H1 (cell line): ENCODE results near the gene LHFPL6. TPM values are rescaled to one million over a fixed set of nuclear protein-coding genes. Genes with fewer than 3 reads are reported as not detected.

Experiments
- CTCF ChIA-PET: fragments of 300-600 bp; sonication (Branson Sonifier 250); formaldehyde crosslinking; loops from one replicate; lab custom pipeline; 2021; ENCODE audit not compliant: partially characterized antibody; lab: Charles Lee
- POLR2A ChIA-PET: fragments of 300-600 bp; sonication (Branson Sonifier 250); formaldehyde crosslinking; loops from one replicate; lab custom pipeline; 2021; ENCODE audit warnings: inconsistent platforms; ENCODE audit not compliant: partially characterized antibody; lab: Charles Lee
- DNase-seq, 2 experiments: peaks; one replicate each; pipeline versions ENCODE4 v3.0.0 to v3.0.0-alpha.2; 2010 to 2022; ENCODE audit warnings: low spot score in 2 of 2, low read depth in 1 of 2, mixed read lengths in 1 of 2
- FAIRE-seq: peaks from 2 replicates; lab custom pipeline; 2011; peaks lifted over from hg19 to GRCh38; lab: Jason Lieb, UNC
- H2AFZ ChIP-seq: 2 replicates; pipeline ENCODE4 v1.8.1; 2012; ENCODE audit warnings: low read length, inconsistent platforms
- H2AK5ac ChIP-seq: 2 replicates; pipeline ENCODE4 v1.6.1; 2013; ENCODE audit warnings: low read depth, low read length
- H2BK120ac ChIP-seq: replicated peaks from 2 replicates; pipeline ENCODE3; 2013; ENCODE audit warnings: low read depth, low read length, inconsistent platforms
- H2BK12ac ChIP-seq: 2 replicates; pipeline ENCODE4 v1.6.1; 2013; ENCODE audit warnings: low read depth, low read length
- H2BK15ac ChIP-seq: 2 replicates; pipeline ENCODE4 v1.6.1; 2013; ENCODE audit warnings: low read length
- H2BK20ac ChIP-seq: 2 replicates; pipeline ENCODE4 v1.6.1; 2013; ENCODE audit warnings: low read length
- H2BK5ac ChIP-seq: 2 replicates; pipeline ENCODE4 v1.6.1; 2013; ENCODE audit warnings: low read depth, low read length
- H3K14ac ChIP-seq: 2 replicates; pipeline ENCODE4 v1.6.1; 2013; ENCODE audit warnings: inconsistent platforms; ENCODE audit not compliant: insufficient read length
- H3K18ac ChIP-seq: 2 replicates; pipeline ENCODE4 v1.6.1; 2013; ENCODE audit warnings: low read length; ENCODE audit errors: extremely low read depth
- H3K23ac ChIP-seq: 2 replicates; pipeline ENCODE4 v1.6.1; 2013; ENCODE audit warnings: inconsistent platforms; ENCODE audit not compliant: insufficient read length
- H3K23me2 ChIP-seq: 2 replicates; pipeline ENCODE4 v1.6.1; 2013; ENCODE audit warnings: low read depth, low read length
- H3K27ac ChIP-seq: 2 replicates; pipeline ENCODE4 v1.6.1; 2011; ENCODE audit warnings: low read depth, low read length, inconsistent platforms
- H3K27me3 ChIP-seq, 4 experiments: replicated peaks in 1 of 4; 1 replicate in 1 of 4; 2 replicates in 3 of 4; pipeline versions ENCODE4 v1.6.1 to v1.8.1; 2011 to 2013; ENCODE audit warnings: low read length in 3 of 4, mild to moderate bottlenecking in 3 of 4, inconsistent platforms in 2 of 4, mixed read lengths in 2 of 4, moderate library complexity in 1 of 4; ENCODE audit not compliant: control insufficient read depth in 3 of 4, insufficient read depth in 3 of 4; ENCODE audit errors: extremely low read depth in 1 of 4
- H3K36me3 ChIP-seq, 4 experiments: 2 replicates each; pipeline versions ENCODE4 v1.6.1 to v1.8.1; 2011 to 2013; ENCODE audit warnings: mild to moderate bottlenecking in 4 of 4, low read length in 3 of 4, moderate library complexity in 2 of 4, control low read depth in 1 of 4, inconsistent platforms in 1 of 4; ENCODE audit not compliant: insufficient read depth in 4 of 4, control insufficient read depth in 2 of 4
- H3K4ac ChIP-seq: replicated peaks from 2 replicates; pipeline ENCODE3; 2013; ENCODE audit warnings: low read length, low read depth, mixed read lengths, inconsistent platforms; ENCODE audit not compliant: insufficient read length
- H3K4me1 ChIP-seq, 4 experiments: replicated peaks in 1 of 4; 1 replicate in 1 of 4; 2 replicates in 3 of 4; pipeline versions ENCODE4 v1.6.1 to v1.8.1; 2011 to 2013; ENCODE audit warnings: low read length in 3 of 4, inconsistent platforms in 2 of 4, mixed read lengths in 1 of 4; ENCODE audit not compliant: insufficient read depth in 4 of 4, control insufficient read depth in 3 of 4
- H3K4me2 ChIP-seq, 2 experiments: 2 replicates each; pipeline versions ENCODE4 v1.6.1 to v1.8.1; 2011 to 2013; ENCODE audit warnings: low read depth in 2 of 2, low read length in 2 of 2, control low read depth in 1 of 2, inconsistent platforms in 1 of 2, mild to moderate bottlenecking in 1 of 2; ENCODE audit not compliant: insufficient read depth in 1 of 2
- H3K4me3 ChIP-seq, 4 experiments: fragments of 200-600, 300-600 bp in 1 of 4; sonication (generic), shearing (Covaris generic), sonication (Bioruptor Twin) in 1 of 4; 2 replicates each; pipeline versions ENCODE4 v1.5.1 to v1.8.1; 2011 to 2016; ENCODE audit warnings: low read length in 4 of 4, low read depth in 3 of 4, control low read depth in 2 of 4, inconsistent platforms in 2 of 4, mild to moderate bottlenecking in 2 of 4, mixed read lengths in 1 of 4, moderate library complexity in 1 of 4; ENCODE audit not compliant: insufficient read depth in 2 of 4; ENCODE audit errors: extremely low read depth in 1 of 4
- H3K56ac ChIP-seq: replicated peaks from 2 replicates; pipeline ENCODE3; 2013; ENCODE audit warnings: low read depth, mild to moderate bottlenecking, mixed read lengths, low read length, inconsistent platforms; ENCODE audit not compliant: insufficient read length
- H3K79me1 ChIP-seq: 2 replicates; pipeline ENCODE4 v1.6.1; 2013; ENCODE audit warnings: low read depth, low read length, control low read depth
- H3K79me2 ChIP-seq, 2 experiments: 2 replicates each; pipeline versions ENCODE4 v1.6.1 to v1.8.1; 2012 to 2013; ENCODE audit warnings: low read length in 2 of 2, mild to moderate bottlenecking in 2 of 2, inconsistent platforms in 1 of 2; ENCODE audit not compliant: insufficient read depth in 2 of 2, control insufficient read depth in 1 of 2
- H3K9ac ChIP-seq, 4 experiments: replicated peaks in 1 of 4; 1 replicate in 1 of 4; 2 replicates in 3 of 4; pipeline versions ENCODE4 v1.6.1 to v1.8.1; 2011 to 2013; ENCODE audit warnings: low read depth in 3 of 4, low read length in 3 of 4, control low read depth in 2 of 4, mild to moderate bottlenecking in 2 of 4, moderate library complexity in 2 of 4, inconsistent platforms in 1 of 4; ENCODE audit errors: extremely low read depth in 1 of 4
- H3K9me3 ChIP-seq, 2 experiments: 2 replicates each; pipeline versions ENCODE4 v1.6.1 to v1.8.1; 2012 to 2013; ENCODE audit warnings: mild to moderate bottlenecking in 2 of 2, moderate library complexity in 2 of 2, control low read depth in 1 of 2, inconsistent platforms in 1 of 2, low read depth in 1 of 2, low read length in 1 of 2, mixed read lengths in 1 of 2; ENCODE audit not compliant: insufficient read depth in 2 of 2
- H4K20me1 ChIP-seq, 2 experiments: replicated peaks in 1 of 2; 2 replicates each; pipeline versions ENCODE3 to v1.8.1; 2011 to 2013; ENCODE audit warnings: inconsistent platforms in 2 of 2, low read length in 2 of 2, mild to moderate bottlenecking in 1 of 2; ENCODE audit not compliant: insufficient read depth in 2 of 2, control insufficient read depth in 1 of 2
- H4K5ac ChIP-seq: 2 replicates; pipeline ENCODE4 v1.6.1; 2013; ENCODE audit warnings: low read length, low read depth, mixed read lengths, inconsistent platforms; ENCODE audit not compliant: insufficient read length
- H4K8ac ChIP-seq: 2 replicates; pipeline ENCODE4 v1.8.0; 2013; ENCODE audit warnings: mild to moderate bottlenecking, moderate library complexity, low read length, inconsistent platforms; ENCODE audit not compliant: insufficient read depth; ENCODE audit errors: extremely low read depth
- H4K91ac ChIP-seq: replicated peaks from 2 replicates; pipeline ENCODE3; 2013; ENCODE audit warnings: low read length, mixed read lengths, inconsistent platforms; ENCODE audit not compliant: insufficient read length
- ATF2 ChIP-seq: IDR thresholded peaks from 2 replicates; pipeline ENCODE4 v1.6.1; 2012; ENCODE audit warnings: low read length, inconsistent platforms
- CHD1 ChIP-seq: IDR thresholded peaks from 2 replicates; pipeline ENCODE4 v1.6.1; 2012; ENCODE audit warnings: low read depth, low read length, improper control_type of control experiment
- PHF8 ChIP-seq: fragments of 200-600 bp; sonication (generic); conservative IDR thresholded peaks from 2 replicates; pipeline ENCODE4 v1.7.1; 2012; ENCODE audit warnings: low read depth, mild to moderate bottlenecking, inconsistent platforms, low read length, moderate library complexity
- POLR2AphosphoS5 ChIP-seq: IDR thresholded peaks from 2 replicates; pipeline ENCODE4 v1.6.1; 2011; ENCODE audit warnings: low read depth, low read length
- RBBP5 ChIP-seq: IDR thresholded peaks from 2 replicates; pipeline ENCODE4 v1.7.1; 2012; ENCODE audit warnings: low read depth, mild to moderate bottlenecking, inconsistent platforms, low read length, moderate library complexity, borderline replicate concordance
- SAP30 ChIP-seq: fragments of 300-600 bp; sonication (generic); IDR thresholded peaks from 2 replicates; pipeline ENCODE4 v1.7.1; 2012; ENCODE audit warnings: low read length, moderate library complexity, mild to moderate bottlenecking, inconsistent platforms; ENCODE audit not compliant: insufficient read depth, insufficient replicate concordance
- SIRT6 ChIP-seq: IDR thresholded peaks from one replicate; pipeline ENCODE4 v1.7.1; 2012; ENCODE audit warnings: low read length, inconsistent platforms
- USF2 ChIP-seq: IDR thresholded peaks from 2 replicates; pipeline ENCODE4 v1.6.1; 2011; ENCODE audit warnings: low read length, improper control_type of control experiment
- WGBS, 2 experiments: shearing (Covaris generic) in 1 of 2; methylation state at CpG; one replicate each; pipeline versions ENCODE4 v1.1.6 to v1.1.7; 2013 to 2015; ENCODE audit warnings: low lambda C conversion rate in 2 of 2, mixed read lengths in 2 of 2, inconsistent platforms in 1 of 2, low coverage in 1 of 2, missing lambda C conversion rate in 1 of 2; ENCODE audit not compliant: insufficient replicate concordance in 2 of 2, insufficient coverage in 1 of 2, insufficient read length in 1 of 2; ENCODE audit errors: extremely low coverage in 1 of 2, missing lambda C conversion rate in 1 of 2; 5-methylcytosine and 5-hydroxymethylcytosine counted together
- polyA plus RNA-seq, 7 experiments: library from polyadenylated mRNA; depleted of rRNA in 3 of 7; stranded (reverse) in 5 of 7; unstranded in 2 of 7; fragments of >200 nt in 5 of 7; fragments of 200-250 nt in 2 of 7; gene quantifications; 1 replicate in 5 of 7; 2 replicates in 1 of 7; 4 replicates in 1 of 7; pipeline versions ENCODE4 v1.2.1 to v1.2.3, GENCODE V29; 2011 to 2013; ENCODE audit warnings: missing spikeins in 2 of 7, mixed read lengths in 2 of 7
- total RNA-seq: library from RNA; stranded (reverse); fragmentation: NEBNext Ultra II Directional; extraction: Animal tissue kit (Norgen Biotek cat#: 25700); gene quantifications from 2 replicates; pipeline ENCODE4 v1.2.1, GENCODE V29; 2021

Gene LHFPL6
- total and polyA plus RNA-seq, 2 of the 8 experiments (the other 6 are each of a cell fraction or from before 2014, with no cell fraction given): 7.6 to 17.0 TPM

GRCh38 chr13:39446865-39447264 lies 156.1 kb downstream of the LHFPL6 start:
- no peak overlapping the region for H2AK5ac ChIP-seq
- no peak overlapping the region for H4K5ac ChIP-seq
- TF ChIP-seq SIRT6 (no peak), CHD1 (no peak), USF2 (no peak), RBBP5 (no peak), ATF2 (no peak), SAP30 (no peak), PHF8 (no peak), POLR2AphosphoS5 (no peak)
- TF ChIP-seq, all 59 proteins: peak for 0
- Histone ChIP-seq H3K23me2 (no peaks in the 10 kb centered on the region; the same call in 1 of the 2 replicates), H3K79me2 (no peaks in the 10 kb centered on the region), H2BK5ac (no peak overlapping the region), H3K4me3 (no peak overlapping the region), H3K27ac (no peak overlapping the region), H3K79me1 (no peaks in the 10 kb centered on the region), H3K36me3 (no peaks in the 10 kb centered on the region), H3K4me1 (no peaks in the 10 kb centered on the region), H2BK15ac (no peak overlapping the region), H3K27me3 (no peaks in the 10 kb centered on the region), H3K4ac (no peak overlapping the region), H2BK120ac (no peak overlapping the region), H3K4me2 (no peak overlapping the region), H2AFZ (no peak overlapping the region), H3K9ac (no peak overlapping the region), H4K91ac (no peak overlapping the region), H3K18ac (no peak overlapping the region), H3K23ac (no peak overlapping the region), H2BK20ac (no peak overlapping the region), H3K9me3 (no peaks in the 10 kb centered on the region), H3K56ac (no peak overlapping the region), H2BK12ac (no peak overlapping the region), H3K14ac (no peak overlapping the region), H4K8ac (no peak overlapping the region), H4K20me1 (no peaks in the 10 kb centered on the region)
- WGBS, 2 experiments: 97% methylated on average over 4 of the region's 4 CpGs; no CpG with 5 or more reads in 1 of the 2 experiments
- CTCF ChIA-PET: interaction anchor here (0.8 kb wide), 1 partner anchor 68 kb away, joined by 3 read pairs; no protein-coding TSS in a partner anchor
- DNase-seq: no peak
- FAIRE-seq: no peak
- POLR2A ChIA-PET: no interaction called here
